Transverse colon (tissue), 3 donors: ENCODE results near the gene RAPGEF2.

ENCODE experiments used
- CTCF ChIP-seq, 5 experiments: fragments of 200-600 bp in 3 of 5; fragments of 450-650 bp in 2 of 5; sonication (generic) in 3 of 5; IDR thresholded peaks; 1 replicate in 2 of 5; 2 replicates in 3 of 5; pipeline ENCODE4 v1.5.1; 2016 to 2017; ENCODE audit warnings: antibody characterized with exemption in 5 of 5, inconsistent platforms in 3 of 5, mild to moderate bottlenecking in 2 of 5, moderate library complexity in 1 of 5
- EP300 ChIP-seq: sonication (generic); formaldehyde crosslinking; IDR thresholded peaks from one replicate; pipeline ENCODE4 v1.6.1; 2017; ENCODE audit warnings: antibody characterized with exemption, low read depth

- TF ChIP-seq CTCF (IDR thresholded peaks at IDR 0.05): no peak
- no peak for TF ChIP-seq EP300
Observed at GRCh38 chr4:159069922-159070321, 33.0 kb upstream of the RAPGEF2 start.
